HepG2 (cell line): ENCODE measurements around the gene OASL. TPM values are rescaled to one million over a fixed set of nuclear protein-coding genes. Genes with fewer than 3 reads are reported as not detected.

ENCODE experiments used
- ATAC-seq: fragments of 200-7000 bp; cut with Tn5 transposase; 3 replicates; pipeline ENCODE4 v1.9.1; 2020; ENCODE audit warnings: mild to moderate bottlenecking, moderate library complexity
- BruUV-seq: library from RNA; stranded (reverse); fragments of 400-500 nt; replicated peaks from 2 replicates; lab custom pipeline; 2021; lab: Mats Ljungman, UMichigan
- CTCF ChIA-PET: fragments of 300-600 bp; formaldehyde crosslinking; extraction: SDS; loops from one replicate; lab custom pipeline; 2021; ENCODE audit warnings: low total read pairs, inconsistent platforms, low intra/inter-chr PET ratio; lab: Yijun Ruan, JAX
- POLR2A ChIA-PET: fragments of 350-600 bp; sonication (Branson Sonifier 250); formaldehyde crosslinking; loops from one replicate; lab custom pipeline; 2020; ENCODE audit warnings: antibody characterized with exemption, inconsistent platforms; lab: Yijun Ruan, JAX
- DNase-seq: peaks from one replicate; pipeline ENCODE4 v3.0.0-alpha.2; 2015; ENCODE audit warnings: low spot score
- FAIRE-seq: peaks from 3 replicates; lab custom pipeline; 2011; peaks lifted over from hg19 to GRCh38; lab: Jason Lieb, UNC
- H2AFZ ChIP-seq: one replicate; pipeline ENCODE4 v1.6.1; 2011; ENCODE audit warnings: low read length, inconsistent platforms
- H3K27ac ChIP-seq: fragments of 300-600 bp; 3 replicates; pipeline ENCODE4 v1.8.0; 2011; ENCODE audit warnings: mixed run types, mild to moderate bottlenecking, mixed read lengths, low read length, inconsistent platforms; ENCODE audit not compliant: insufficient read depth; ENCODE audit errors: extremely low read length
- H3K27me3 ChIP-seq, 2 experiments: fragments of 200-600 bp in 1 of 2; 2 replicates in 1 of 2; 3 replicates in 1 of 2; pipeline versions ENCODE4 v1.6.0 to v1.8.0; 2011; ENCODE audit warnings: low read length in 2 of 2, mild to moderate bottlenecking in 2 of 2, moderate library complexity in 2 of 2, inconsistent platforms in 1 of 2; ENCODE audit not compliant: insufficient read depth in 2 of 2, control insufficient read depth in 1 of 2
- H3K36me3 ChIP-seq, 2 experiments: fragments of 200-600 bp in 1 of 2; replicated peaks in 1 of 2; 2 replicates in 1 of 2; 3 replicates in 1 of 2; pipeline versions ENCODE4 v1.5.1 to v1.8.0; 2011; ENCODE audit warnings: low read length in 2 of 2, inconsistent platforms in 1 of 2; ENCODE audit not compliant: insufficient read depth in 2 of 2, control insufficient read depth in 1 of 2
- H3K4me1 ChIP-seq: 2 replicates; pipeline ENCODE4 v1.5.1; 2012; ENCODE audit warnings: low read length, inconsistent platforms; ENCODE audit not compliant: insufficient read depth
- H3K4me2 ChIP-seq: 2 replicates; pipeline ENCODE4 v1.6.0; 2011; ENCODE audit warnings: low read depth, low read length, inconsistent platforms
- H3K4me3 ChIP-seq, 3 experiments: fragments of 200-600 bp in 1 of 3; sonication (generic), shearing (Covaris generic) in 1 of 3; replicated peaks in 1 of 3; 2 replicates each; pipeline ENCODE4 v1.5.1; 2011 to 2016; ENCODE audit warnings: low read length in 3 of 3, inconsistent platforms in 2 of 3, low read depth in 2 of 3, mild to moderate bottlenecking in 2 of 3, control low read depth in 1 of 3, mixed read lengths in 1 of 3; ENCODE audit not compliant: insufficient read depth in 1 of 3
- H3K79me2 ChIP-seq: one replicate; pipeline ENCODE4 v1.6.1; 2011; ENCODE audit warnings: low read length, inconsistent platforms; ENCODE audit not compliant: insufficient read depth
- H3K9ac ChIP-seq: 2 replicates; pipeline ENCODE4 v1.6.0; 2011; ENCODE audit warnings: mild to moderate bottlenecking, low read depth, low read length, inconsistent platforms; ENCODE audit not compliant: insufficient read depth
- H3K9me3 ChIP-seq: 2 replicates; pipeline ENCODE4 v1.5.1; 2012; ENCODE audit warnings: mild to moderate bottlenecking, low read length
- H4K20me1 ChIP-seq: 2 replicates; pipeline ENCODE4 v1.6.0; 2011; ENCODE audit warnings: inconsistent platforms, mild to moderate bottlenecking, low read length, moderate library complexity; ENCODE audit not compliant: insufficient read depth
- ADNP ChIP-seq: sonication (generic); formaldehyde crosslinking; IDR thresholded peaks from 2 replicates; pipeline ENCODE4 v1.4.0; 2020; ENCODE audit warnings: missing genetic modification reagents
- BCL6 ChIP-seq: IDR thresholded peaks from 2 replicates; pipeline ENCODE4 v1.6.1; 2016; ENCODE audit warnings: missing genetic modification reagents, missing compliant biosample characterization
- CEBPB ChIP-seq: IDR thresholded peaks from 2 replicates; pipeline ENCODE4 v1.6.1; 2011; ENCODE audit warnings: low read depth, low read length, improper control_type of control experiment, borderline replicate concordance
- EP300 ChIP-seq, 3 experiments: sonication (generic) in 1 of 3; formaldehyde crosslinking in 1 of 3; IDR thresholded peaks; 2 replicates each; pipeline versions ENCODE4 v1.5.1 to v1.6.1; 2011 to 2020; ENCODE audit warnings: low read depth in 2 of 3, low read length in 2 of 3, borderline replicate concordance in 1 of 3, improper control_type of control experiment in 1 of 3, mild to moderate bottlenecking in 1 of 3, missing genetic modification reagents in 1 of 3, moderate library complexity in 1 of 3
- NR2C2 ChIP-seq: sonication (generic); formaldehyde crosslinking; IDR thresholded peaks from 2 replicates; pipeline ENCODE4 v1.4.0; 2020; ENCODE audit warnings: missing genetic modification reagents, mild to moderate bottlenecking, moderate library complexity, borderline replicate concordance
- PHF8 ChIP-seq: sonication (generic); formaldehyde crosslinking; IDR thresholded peaks from 2 replicates; pipeline ENCODE4 v1.5.0; 2020; ENCODE audit warnings: missing genetic modification reagents
- SIX1 ChIP-seq: sonication (generic); formaldehyde crosslinking; IDR thresholded peaks from 2 replicates; pipeline ENCODE4 v1.4.0; 2020; ENCODE audit warnings: missing genetic modification reagents, borderline replicate concordance
- SMAD9 ChIP-seq: sonication (generic); formaldehyde crosslinking; IDR thresholded peaks from 2 replicates; pipeline ENCODE4 v1.5.1; 2020; ENCODE audit warnings: mild to moderate bottlenecking, missing genetic modification reagents
- SOX13 ChIP-seq, 3 experiments: fragments of 450-650 bp in 1 of 3; sonication (generic) in 1 of 3; formaldehyde crosslinking in 1 of 3; IDR thresholded peaks in 2 of 3; conservative IDR thresholded peaks in 1 of 3; 2 replicates each; pipeline versions ENCODE4 v1.5.0 to v1.6.1; 2016 to 2020; ENCODE audit warnings: antibody characterized with exemption in 1 of 3, mild to moderate bottlenecking in 1 of 3, missing compliant biosample characterization in 1 of 3, missing genetic modification reagents in 1 of 3, moderate library complexity in 1 of 3
- SP4 ChIP-seq: sonication (generic); formaldehyde crosslinking; IDR thresholded peaks from 2 replicates; pipeline ENCODE4 v1.8.1; 2023; ENCODE audit warnings: mild to moderate bottlenecking, missing genetic modification reagents
- SP5 ChIP-seq: IDR thresholded peaks from 2 replicates; pipeline ENCODE4 v1.6.1; 2016; ENCODE audit warnings: low read depth, borderline replicate concordance
- TFDP1 ChIP-seq: IDR thresholded peaks from 2 replicates; pipeline ENCODE4 v1.6.1; 2016; ENCODE audit warnings: missing compliant biosample characterization, missing genetic modification reagents, borderline replicate concordance
- THAP7 ChIP-seq: sonication (generic); formaldehyde crosslinking; IDR thresholded peaks from 2 replicates; pipeline ENCODE4 v1.8.1; 2023; ENCODE audit warnings: mild to moderate bottlenecking, missing genetic modification reagents
- ZFY ChIP-seq: sonication (generic); formaldehyde crosslinking; IDR thresholded peaks from 2 replicates; pipeline ENCODE4 v1.4.0; 2020; ENCODE audit warnings: missing genetic modification reagents
- ZMYM3 ChIP-seq: sonication (generic); formaldehyde crosslinking; IDR thresholded peaks from 2 replicates; pipeline ENCODE4 v1.5.1; 2020; ENCODE audit warnings: mild to moderate bottlenecking, missing genetic modification reagents
- ZNF329 ChIP-seq: sonication (generic); formaldehyde crosslinking; IDR thresholded peaks from 2 replicates; pipeline ENCODE4 v1.9.0; 2021; ENCODE audit warnings: low read depth, mild to moderate bottlenecking, missing genetic modification reagents
- ZNF343 ChIP-seq: sonication (generic); formaldehyde crosslinking; IDR thresholded peaks from 2 replicates; pipeline ENCODE4 v1.4.0; 2020; ENCODE audit warnings: mild to moderate bottlenecking, missing genetic modification reagents
- ZNF615 ChIP-seq: sonication (generic); formaldehyde crosslinking; IDR thresholded peaks from 2 replicates; pipeline ENCODE4 v1.5.0; 2020; ENCODE audit warnings: mild to moderate bottlenecking, missing genetic modification reagents, borderline replicate concordance
- ZNF691 ChIP-seq: sonication (generic); formaldehyde crosslinking; IDR thresholded peaks from 2 replicates; pipeline ENCODE4 v1.4.0; 2020; ENCODE audit warnings: missing genetic modification reagents, low read depth, mild to moderate bottlenecking, borderline replicate concordance
- ZNF703 ChIP-seq: sonication (generic); formaldehyde crosslinking; IDR thresholded peaks from 2 replicates; pipeline ENCODE4 v1.5.1; 2020; ENCODE audit warnings: missing genetic modification reagents, mild to moderate bottlenecking, moderate library complexity, borderline replicate concordance
- WGBS: methylation state at CpG from one replicate; pipeline ENCODE4 v1.1.6; 2017; ENCODE audit warnings: low lambda C conversion rate; 5-methylcytosine and 5-hydroxymethylcytosine counted together
- in situ Hi-C: cut with HindIII; loops from 2 replicates; pipeline ENCODE4 v1.10.0; 2017; ENCODE audit warnings: low pct_unique_long_range_greater_than_20kb; ENCODE audit not compliant: extremely low pct_ligation_motif_present
- intact Hi-C: fragments of 100-400 bp; cut with micrococcal nuclease; formaldehyde crosslinking; loops from one replicate; pipeline ENCODE4 v1.10.0; 2022; ENCODE audit not compliant: unreplicated experiment
- polyA plus RNA-seq, 8 experiments: library from polyadenylated mRNA; depleted of rRNA in 3 of 8; stranded (reverse) in 7 of 8; unstranded in 1 of 8; fragments of >200 nt; fragmentation: Illumina TruSeq in 4 of 8; extraction: Trizol in 4 of 8; gene quantifications; 2 replicates each; pipeline versions ENCODE4 v1.2.1 to v1.2.3, GENCODE V29; 2011 to 2016; ENCODE audit warnings: low read depth in 4 of 8, missing spikeins in 1 of 8, mixed read lengths in 1 of 8; ENCODE audit not compliant: insufficient read depth in 1 of 8
- total RNA-seq, 5 experiments: library from RNA; depleted of rRNA; stranded (reverse); fragments of >200 nt; fragmentation: Illumina TruSeq; extraction: Trizol; gene quantifications; 2 replicates each; pipeline ENCODE4 v1.2.3, GENCODE V29; 2016; ENCODE audit warnings: low read depth in 1 of 5

The OASL gene
- total and polyA plus RNA-seq, 2 of the 13 experiments (the other 11 are each of a cell fraction or from before 2014, with no cell fraction given) = 0.11 to 0.22 TPM

- no peak for TF ChIP-seq TFDP1 (CRISPR knock-in tag)
- TF ChIP-seq ADNP (CRISPR knock-in tag) = peak; percentile 69; the same call in 1 of the 2 replicates
Measured at GRCh38 chr12:120982659-120983058, 56.4 kb downstream of the OASL start (continued).

GRCh38 chr12:120981407-120981941 lies 57.6 kb downstream of the OASL start:
- Histone ChIP-seq H3K9ac (peak overlapping the region; percentile 99), H4K20me1 (no peaks in the 10 kb centered on the region), H3K79me2 (peaks cover 72% of the 10 kb centered on the region), H3K4me2 (peak overlapping the region; percentile 93), H3K4me1 (peaks cover 62% of the 10 kb centered on the region), H3K27me3 (no peaks in the 10 kb centered on the region; a peak in 1 of 5 replicates), H3K36me3 (peaks cover 3 to 12% of the 10 kb centered on the region in 2 experiments; a peak in 3 of 5 replicates), H2AFZ (no peak overlapping the region), H3K27ac (peak overlapping the region; percentile 100), H3K4me3 (peak overlapping the region; percentile 90 to 98 (median 98)), H3K9me3 (no peaks in the 10 kb centered on the region)
- BruUV-seq = no TSS peak
- FAIRE-seq (no peak), DNase-seq (no peak), ATAC-seq (no peak)
- POLR2A ChIA-PET = interaction anchor here (0.5 to 6.9 kb wide), 17 partner anchors 9 to 690 kb away, joined by 3 to 176 read pairs (median 8); partner anchors contain the start of genes POP5 and RNU4-2
- WGBS = 25% methylated on average over 6 of the region's 6 CpGs
- in situ Hi-C loops = no loop called here
- CTCF ChIA-PET = no interaction called here
- intact Hi-C loops = no loop called here
- peak in 1 of 2 experiments; percentile 46; a peak in 1 of 4 replicates for TF ChIP-seq EP300 (IDR thresholded peaks at IDR 0.05; ENCODE audit: low read depth in 2 of 2, low read length in 2 of 2)
- TF ChIP-seq EP300 (CRISPR knock-in tag; IDR thresholded peaks at IDR 0.05; ENCODE audit: borderline replicate concordance) = no peak; the same call in none of the 2 replicates
- peak; percentile 18 for TF ChIP-seq ZFY
- TF ChIP-seq PHF8 (CRISPR knock-in tag) = peak; percentile 17; the same call in 1 of the 2 replicates
- no peak for TF ChIP-seq CEBPB
- no peak for TF ChIP-seq SOX13 (IDR thresholded peaks at IDR 0.05)
- TF ChIP-seq SOX13 (CRISPR knock-in tag; conservative IDR thresholded peaks at IDR 0.05 in 1 of 2, IDR thresholded peaks at IDR 0.05 in 1 of 2) = peak in 1 of 2 experiments; percentile 78; a peak in 2 of 4 replicates
- no peak for TF ChIP-seq NR2C2 (CRISPR knock-in tag)
- TF ChIP-seq ZNF329 (CRISPR knock-in tag) = no peak
- no peak for TF ChIP-seq ZNF691 (CRISPR knock-in tag)
- no peak for TF ChIP-seq SMAD9
- TF ChIP-seq BCL6 (CRISPR knock-in tag) = peak; percentile 18; the same call in 1 of the 2 replicates
- no peak for TF ChIP-seq SP4
- no peak for TF ChIP-seq ZNF615 (CRISPR knock-in tag)
- 0 out of 2 replicates have a peak, but pooled peaks have one; percentile 50 for TF ChIP-seq SP5 (CRISPR knock-in tag)
- TF ChIP-seq ZMYM3 (CRISPR knock-in tag) = peak; percentile 93
- TF ChIP-seq ZNF703 = no peak
- no peak for TF ChIP-seq ZNF343 (CRISPR knock-in tag)
- TF ChIP-seq THAP7 (CRISPR knock-in tag) = peak; percentile 68; the same call in 1 of the 2 replicates
- TF ChIP-seq SIX1 = peak; percentile 29; the same call in 1 of the 2 replicates
